Sigmoid colon (tissue), 7 donors: ENCODE measurements around the gene SLC17A6. TPM values are rescaled to one million over a fixed set of nuclear protein-coding genes. Genes with fewer than 3 reads are reported as not detected.

ENCODE experiments used
- DNase-seq: peaks from one replicate; pipeline ENCODE4 v3.0.0-alpha.2; 2019
- H3K27ac ChIP-seq, 4 donors: fragments of 200-600 bp; sonication (generic); one replicate each; pipeline ENCODE4 v1.5.1; 2016 to 2019; ENCODE audit warnings: mild to moderate bottlenecking in 1 of 4
- H3K27me3 ChIP-seq, 3 donors: fragments of 200-600 bp; sonication (generic); one replicate each; pipeline ENCODE4 v1.5.1; 2019; ENCODE audit warnings: mild to moderate bottlenecking in 1 of 3
- H3K36me3 ChIP-seq, 4 donors: fragments of 200-600 bp; sonication (generic); one replicate each; pipeline ENCODE4 v1.5.1; 2016 to 2019
- H3K4me1 ChIP-seq, 4 donors: fragments of 200-600 bp; sonication (generic); one replicate each; pipeline ENCODE4 v1.5.1; 2017 to 2019
- H3K4me3 ChIP-seq, 4 donors: fragments of 200-600 bp; sonication (generic); one replicate each; pipeline ENCODE4 v1.5.1; 2017 to 2019; ENCODE audit warnings: mild to moderate bottlenecking in 2 of 4, moderate library complexity in 1 of 4
- H3K9me3 ChIP-seq, 4 donors: fragments of 200-600 bp in 3 of 4; sonication (generic) in 3 of 4; one replicate each; pipeline versions ENCODE4 v1.5.1 to v1.6.1; 2013 to 2019
- CTCF ChIP-seq, 4 experiments: fragments of 450-650 bp in 3 of 4; fragments of 200-600 bp in 1 of 4; IDR thresholded peaks; one replicate each; pipeline ENCODE4 v1.5.1; 2016 to 2019; ENCODE audit warnings: antibody characterized with exemption in 4 of 4, mild to moderate bottlenecking in 3 of 4, moderate library complexity in 2 of 4
- EP300 ChIP-seq, 4 donors: sonication (generic); formaldehyde crosslinking; IDR thresholded peaks; one replicate each; pipeline ENCODE4 v1.6.1; 2017; ENCODE audit warnings: antibody characterized with exemption in 4 of 4
- POLR2A ChIP-seq, 2 donors: fragments of 450-650 bp; IDR thresholded peaks; one replicate each; pipeline ENCODE4 v1.6.1; 2016; ENCODE audit warnings: antibody characterized with exemption in 2 of 2, mild to moderate bottlenecking in 2 of 2, moderate library complexity in 2 of 2
- POLR2AphosphoS5 ChIP-seq, 4 donors: sonication (generic); formaldehyde crosslinking; IDR thresholded peaks; one replicate each; pipeline ENCODE4 v1.6.1; 2017; ENCODE audit warnings: antibody characterized with exemption in 4 of 4
- WGBS, 2 donors: extraction: QIAGEN DNeasy Blood & Tissue Kit; methylation state at CpG; one replicate each; pipeline ENCODE4 v1.1.7; 2013; 5-methylcytosine and 5-hydroxymethylcytosine counted together
- intact Hi-C: fragments of 100-400 bp; cut with DNase I; formaldehyde crosslinking; loops from one replicate; pipeline ENCODE4 v1.15.1; 2023
- polyA plus RNA-seq, 3 donors: library from polyadenylated mRNA; stranded (reverse); fragments of 200-250 nt; gene quantifications; one replicate each; pipeline ENCODE4 v1.2.3, GENCODE V29; 2013
- total RNA-seq, 4 donors: library from RNA; depleted of rRNA; stranded (reverse); fragments of >200 nt; gene quantifications; one replicate each; pipeline ENCODE4 v1.1.0, GENCODE V29; 2016
- donor health status: healthy with polysubstance abuse.
- donor health status: Bipolar disorder and iron deficiency.
- donor health status: healthy.

Gene SLC17A6
- total and polyA plus RNA-seq, 7 donors = not detected

GRCh38 chr11:22340701-22341587 is 2.8 kb downstream of the SLC17A6 start:
- peaks cover 0 to 11% (median 3%) of the 10 kb centered on the region in 4 donors for H3K4me1 ChIP-seq
- no peak for DNase-seq
- H3K27me3 ChIP-seq = peaks cover 29 to 81% (median 69%) of the 10 kb centered on the region in 3 donors
- WGBS, 2 donors = 7 to 28% methylated on average over 40 of the region's 40 CpGs
- no peak overlapping the region for H3K4me3 ChIP-seq
- TF ChIP-seq EP300 (IDR thresholded peaks at IDR 0.05) (no peak), CTCF (IDR thresholded peaks at IDR 0.05) (no peak), POLR2A (IDR thresholded peaks at IDR 0.05) (no peak), POLR2AphosphoS5 (IDR thresholded peaks at IDR 0.05) (no peak)
- no peak overlapping the region for H3K27ac ChIP-seq
- intact Hi-C loops = no loop called here
- H3K36me3 ChIP-seq = no peaks in the 10 kb centered on the region
- H3K9me3 ChIP-seq = no peaks in the 10 kb centered on the region

- no peaks in the 10 kb centered on the region for H3K9me3 ChIP-seq
- intact Hi-C loops = no loop called here
- H3K27me3 ChIP-seq = peaks cover 29 to 81% (median 69%) of the 10 kb centered on the region in 3 donors
- no peak for DNase-seq
- 11 to 32% methylated on average over 23 of the region's 23 CpGs for WGBS, 2 donors
- TF ChIP-seq POLR2AphosphoS5 (IDR thresholded peaks at IDR 0.05) = no peak
- no peak for TF ChIP-seq CTCF (IDR thresholded peaks at IDR 0.05)
- no peak for TF ChIP-seq EP300 (IDR thresholded peaks at IDR 0.05)
- TF ChIP-seq POLR2A (IDR thresholded peaks at IDR 0.05) = no peak
- peaks cover 0 to 11% (median 3%) of the 10 kb centered on the region in 4 donors for H3K4me1 ChIP-seq
- H3K36me3 ChIP-seq = no peaks in the 10 kb centered on the region
- H3K27ac ChIP-seq = no peak overlapping the region
- H3K4me3 ChIP-seq = no peak overlapping the region
Measured at GRCh38 chr11:22341588-22341931, 3.4 kb downstream of the SLC17A6 start.

GRCh38 chr11:22342211-22343031 is 4.2 kb downstream of the SLC17A6 start:
- intact Hi-C loops = no loop called here
- Histone ChIP-seq H3K27ac (no peak overlapping the region), H3K4me3 (no peak overlapping the region), H3K36me3 (no peaks in the 10 kb centered on the region), H3K4me1 (peaks cover 0 to 11% (median 3%) of the 10 kb centered on the region in 4 donors), H3K27me3 (peaks cover 29 to 82% (median 65%) of the 10 kb centered on the region in 3 donors), H3K9me3 (no peaks in the 10 kb centered on the region)
- DNase-seq = no peak
- WGBS, 2 donors = 10 to 19% methylated on average over 25 of the region's 25 CpGs
- no peak for TF ChIP-seq EP300 (IDR thresholded peaks at IDR 0.05)
- no peak for TF ChIP-seq CTCF (IDR thresholded peaks at IDR 0.05)
- TF ChIP-seq POLR2A (IDR thresholded peaks at IDR 0.05) = no peak
- TF ChIP-seq POLR2AphosphoS5 (IDR thresholded peaks at IDR 0.05) = no peak

- intact Hi-C loops = no loop called here
Measured at GRCh38 chr11:22343032-22343324, 4.8 kb downstream of the SLC17A6 start.

More at GRCh38 chr11:22343032-22343324, 4.8 kb downstream of the SLC17A6 start:
- DNase-seq = no peak
- H3K4me1 ChIP-seq = peaks cover 0 to 11% (median 3%) of the 10 kb centered on the region in 4 donors
- H3K36me3 ChIP-seq = no peaks in the 10 kb centered on the region
- H3K27me3 ChIP-seq = peaks cover 29 to 76% (median 60%) of the 10 kb centered on the region in 3 donors
- no peaks in the 10 kb centered on the region for H3K9me3 ChIP-seq
- H3K4me3 ChIP-seq = no peak overlapping the region
- TF ChIP-seq POLR2A (IDR thresholded peaks at IDR 0.05) (no peak), POLR2AphosphoS5 (IDR thresholded peaks at IDR 0.05) (no peak), CTCF (IDR thresholded peaks at IDR 0.05) (no peak), EP300 (IDR thresholded peaks at IDR 0.05) (no peak)
- H3K27ac ChIP-seq = no peak overlapping the region
- 2 to 10% methylated on average over 6 of the region's 6 CpGs for WGBS, 2 donors
